CD14-positive monocyte (primary cell): Measurements from ENCODE around the gene C1orf50. TPM values are rescaled to one million over a fixed set of nuclear protein-coding genes. Genes with fewer than 3 reads are reported as not detected.
A peak's percentile ranks its signal among the peaks of the same experiment; 100 is the strongest.

Experiments used
- DNase-seq, 3 donors: peaks; one replicate each; pipeline ENCODE4 v3.0.0-alpha.2; 2011 to 2022
- H2AFZ ChIP-seq: 2 replicates; pipeline ENCODE4 v1.6.0; 2012; ENCODE audit warnings: mild to moderate bottlenecking, low read depth, low read length, inconsistent platforms; ENCODE audit not compliant: insufficient read depth, poor library complexity, severe bottlenecking
- H3K27ac ChIP-seq, 2 donors: 1 replicate in 1 of 2; 2 replicates in 1 of 2; pipeline ENCODE4 v1.5.1; 2012 to 2013; ENCODE audit warnings: low read length in 2 of 2, control low read depth in 1 of 2, inconsistent platforms in 1 of 2, low read depth in 1 of 2, mild to moderate bottlenecking in 1 of 2
- H3K27me3 ChIP-seq, 2 donors: one replicate each; pipeline versions ENCODE4 v1.6.0 to v1.6.1; 2011 to 2013; ENCODE audit warnings: low read length in 2 of 2; ENCODE audit not compliant: control insufficient read depth in 2 of 2, insufficient read depth in 2 of 2
- H3K36me3 ChIP-seq, 2 donors: replicated peaks in 1 of 2; 1 replicate in 1 of 2; 2 replicates in 1 of 2; pipeline versions ENCODE4 v1.5.1 to v1.6.1; 2012 to 2013; ENCODE audit warnings: low read length in 2 of 2, control low read depth in 1 of 2, inconsistent platforms in 1 of 2, mild to moderate bottlenecking in 1 of 2; ENCODE audit not compliant: insufficient read depth in 2 of 2, control insufficient read depth in 1 of 2
- H3K4me1 ChIP-seq, 2 donors: 1 replicate in 1 of 2; 2 replicates in 1 of 2; pipeline versions ENCODE4 v1.5.1 to v1.6.1; 2012 to 2013; ENCODE audit warnings: low read length in 2 of 2, control low read depth in 1 of 2, inconsistent platforms in 1 of 2, mild to moderate bottlenecking in 1 of 2, moderate library complexity in 1 of 2; ENCODE audit not compliant: insufficient read depth in 2 of 2, control insufficient read depth in 1 of 2
- H3K4me2 ChIP-seq: replicated peaks from 2 replicates; pipeline ENCODE3; 2012; ENCODE audit warnings: low read length, moderate library complexity, mild to moderate bottlenecking; ENCODE audit not compliant: poor library complexity, severe bottlenecking; ENCODE audit errors: extremely low read depth
- H3K4me3 ChIP-seq, 3 experiments: fragments of 200-600 bp in 1 of 3; sonication (generic) in 1 of 3; replicated peaks in 1 of 3; 1 replicate in 2 of 3; 2 replicates in 1 of 3; pipeline ENCODE4 v1.5.1; 2011 to 2013; ENCODE audit warnings: low read length in 3 of 3, mild to moderate bottlenecking in 3 of 3, control low read depth in 2 of 3, low read depth in 2 of 3, inconsistent platforms in 1 of 3, moderate library complexity in 1 of 3
- H3K79me2 ChIP-seq: 2 replicates; pipeline ENCODE4 v1.6.0; 2012; ENCODE audit warnings: mild to moderate bottlenecking, control low read depth, inconsistent platforms, low read length, moderate library complexity; ENCODE audit not compliant: insufficient read depth
- H3K9ac ChIP-seq: 2 replicates; pipeline ENCODE4 v1.6.0; 2017; ENCODE audit warnings: low read length, mild to moderate bottlenecking; ENCODE audit not compliant: insufficient read depth, poor library complexity, severe bottlenecking
- H3K9me3 ChIP-seq, 2 donors: replicated peaks in 1 of 2; 1 replicate in 1 of 2; 2 replicates in 1 of 2; pipeline versions ENCODE4 v1.5.1 to v1.6.1; 2012 to 2013; ENCODE audit warnings: low read length in 2 of 2, control low read depth in 1 of 2; ENCODE audit not compliant: control insufficient read depth in 1 of 2, insufficient read depth in 1 of 2
- H4K20me1 ChIP-seq: 2 replicates; pipeline ENCODE4 v1.6.0; 2012; ENCODE audit warnings: mild to moderate bottlenecking, low read length, control low read depth, moderate library complexity; ENCODE audit not compliant: insufficient read depth
- H3K27ac Mint-ChIP-seq, 7 donors: one replicate each; pipeline ENCODE4 v1.8.0; 2020; ENCODE audit warnings: mild to moderate bottlenecking in 7 of 7, mixed read lengths in 7 of 7, moderate library complexity in 6 of 7, inconsistent platforms in 2 of 7
- H3K27me3 Mint-ChIP-seq, 3 donors: one replicate each; pipeline ENCODE4 v1.8.0; 2021 to 2022; ENCODE audit warnings: low read depth in 3 of 3, mild to moderate bottlenecking in 3 of 3, mixed read lengths in 3 of 3, moderate library complexity in 3 of 3, inconsistent platforms in 1 of 3
- H3K36me3 Mint-ChIP-seq, 2 donors: one replicate each; pipeline ENCODE4 v1.8.0; 2020; ENCODE audit warnings: mixed read lengths in 2 of 2, inconsistent platforms in 1 of 2, mild to moderate bottlenecking in 1 of 2
- H3K4me1 Mint-ChIP-seq: one replicate; pipeline ENCODE4 v1.8.0; 2020; ENCODE audit warnings: mild to moderate bottlenecking, mixed read lengths
- H3K4me3 Mint-ChIP-seq, 2 donors: one replicate each; pipeline ENCODE4 v1.8.0; 2020; ENCODE audit warnings: mild to moderate bottlenecking in 2 of 2, mixed read lengths in 2 of 2, moderate library complexity in 1 of 2
- H3K9me3 Mint-ChIP-seq, 7 donors: one replicate each; pipeline ENCODE4 v1.8.0; 2020 to 2022; ENCODE audit warnings: mixed read lengths in 7 of 7, mild to moderate bottlenecking in 6 of 7, moderate library complexity in 6 of 7, inconsistent platforms in 2 of 7
- WGBS: methylation state at CpG from one replicate; pipeline ENCODE4 v1.1.5; 2013; ENCODE audit warnings: missing lambda C conversion rate; ENCODE audit not compliant: insufficient coverage; 5-methylcytosine and 5-hydroxymethylcytosine counted together
- intact Hi-C, 2 donors: fragments of 100-400 bp; cut with micrococcal nuclease; formaldehyde crosslinking; loops; one replicate each; pipeline versions ENCODE4 v1.15.0 to v1.15.1; 2023
- polyA plus RNA-seq, 3 donors: library from polyadenylated mRNA; depleted of rRNA in 1 of 3; unstranded in 2 of 3; stranded (reverse) in 1 of 3; fragments of 300-500 nt in 2 of 3; fragments of >200 nt in 1 of 3; fragmentation: Illumina TruSeq in 2 of 3; gene quantifications; 1 replicate in 2 of 3; 2 replicates in 1 of 3; pipeline ENCODE4 v1.2.3, GENCODE V29; 2012 to 2021
- TF ChIP-seq, protein P1 (sequence below): fragments of 200-600 bp; IDR thresholded peaks from one replicate; pipeline ENCODE4 v1.8.0; 2022; ENCODE audit warnings: antibody characterized with exemption, mild to moderate bottlenecking

C1orf50 gene
- polyA plus RNA-seq, 3 donors, result 3.7 to 9.2 (median 4.3) TPM

DNA sequence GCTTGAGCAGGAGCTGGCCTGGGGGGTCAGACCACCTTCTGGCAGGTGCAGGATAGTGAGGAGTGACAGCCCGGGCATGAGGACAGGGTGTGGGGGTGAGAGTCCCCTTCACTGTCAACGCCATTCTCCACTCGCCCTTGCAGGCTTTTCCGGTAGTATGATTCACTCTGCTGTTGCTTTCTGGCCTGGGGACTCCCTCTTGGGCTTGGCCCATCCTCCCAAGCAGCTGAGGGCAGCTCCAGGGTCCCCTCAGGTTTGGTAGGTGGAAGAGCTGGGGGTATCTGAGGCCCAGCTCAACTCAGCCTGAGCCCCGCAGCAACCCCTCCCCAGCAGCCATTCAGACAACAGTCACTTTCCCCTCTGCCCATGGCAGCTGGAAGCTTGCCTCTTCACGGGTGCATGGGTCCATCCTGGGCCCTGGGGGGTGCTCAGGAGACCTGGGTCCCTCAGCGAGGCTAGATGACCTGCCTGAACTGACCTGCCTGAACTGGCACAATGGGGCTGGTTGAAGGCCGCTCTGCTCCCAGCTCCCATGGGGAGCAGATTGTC lies 28.3 kb upstream of the C1orf50 start:
- H3K27ac Mint-ChIP-seq, result peak overlapping the region in 1 of 7 donors; percentile 13
- WGBS, result 100% methylated on average over 2 of the region's 8 CpGs

DNA sequence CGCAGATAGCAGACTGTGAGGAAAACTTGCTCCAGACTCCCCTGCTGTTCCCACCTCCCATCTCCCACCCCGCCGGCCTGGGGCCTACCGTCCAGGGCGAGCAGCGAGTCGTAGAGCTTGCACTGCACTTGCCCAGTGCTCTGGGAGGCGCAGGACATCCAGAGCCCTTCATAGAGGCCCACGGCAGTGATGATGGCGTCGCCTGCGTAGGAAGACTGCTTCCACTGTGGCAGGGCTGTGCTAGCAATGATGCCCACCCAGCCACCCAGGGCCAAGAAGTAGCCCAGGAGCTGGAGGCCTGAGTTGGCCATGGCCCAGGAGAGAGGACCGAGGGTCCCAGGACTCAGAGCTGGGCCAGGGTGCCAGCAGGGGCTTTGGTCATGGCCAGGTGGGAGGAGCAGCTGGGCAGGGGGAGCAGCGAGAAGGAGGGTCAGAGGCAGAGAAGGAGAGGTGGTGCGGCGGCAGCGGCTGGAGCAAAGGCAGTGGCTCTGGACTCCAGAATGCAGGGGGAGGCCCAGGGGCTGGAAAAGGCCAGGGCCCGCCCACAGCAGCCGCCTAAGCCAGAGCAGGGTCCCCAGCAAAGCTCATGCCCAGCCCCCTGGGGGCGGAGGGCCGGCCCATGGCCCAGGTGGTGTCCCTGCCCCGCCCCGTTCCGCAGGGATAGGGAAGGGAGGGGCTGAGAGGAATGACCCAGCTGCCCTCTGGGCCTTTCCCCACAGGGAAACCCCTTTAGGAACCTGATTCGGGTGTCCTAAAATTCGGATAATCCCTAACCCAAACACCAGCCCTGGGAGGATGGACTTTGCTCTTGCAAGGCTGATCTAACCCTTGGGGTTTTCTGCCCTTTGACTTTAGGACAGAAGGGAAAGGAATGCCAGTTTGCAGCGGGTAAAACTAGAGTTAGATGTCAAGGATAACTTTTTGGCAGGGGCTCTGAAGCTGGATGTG lies 27.0 kb upstream of the C1orf50 start, which contains the start of gene CLDN19:
Gene CLDN19 (minus strand): TSS at position 484 of the 948 bp plus-strand sequence. CDS start 173 bp downstream, at position 311.
- TF ChIP-seq, protein P1, sequence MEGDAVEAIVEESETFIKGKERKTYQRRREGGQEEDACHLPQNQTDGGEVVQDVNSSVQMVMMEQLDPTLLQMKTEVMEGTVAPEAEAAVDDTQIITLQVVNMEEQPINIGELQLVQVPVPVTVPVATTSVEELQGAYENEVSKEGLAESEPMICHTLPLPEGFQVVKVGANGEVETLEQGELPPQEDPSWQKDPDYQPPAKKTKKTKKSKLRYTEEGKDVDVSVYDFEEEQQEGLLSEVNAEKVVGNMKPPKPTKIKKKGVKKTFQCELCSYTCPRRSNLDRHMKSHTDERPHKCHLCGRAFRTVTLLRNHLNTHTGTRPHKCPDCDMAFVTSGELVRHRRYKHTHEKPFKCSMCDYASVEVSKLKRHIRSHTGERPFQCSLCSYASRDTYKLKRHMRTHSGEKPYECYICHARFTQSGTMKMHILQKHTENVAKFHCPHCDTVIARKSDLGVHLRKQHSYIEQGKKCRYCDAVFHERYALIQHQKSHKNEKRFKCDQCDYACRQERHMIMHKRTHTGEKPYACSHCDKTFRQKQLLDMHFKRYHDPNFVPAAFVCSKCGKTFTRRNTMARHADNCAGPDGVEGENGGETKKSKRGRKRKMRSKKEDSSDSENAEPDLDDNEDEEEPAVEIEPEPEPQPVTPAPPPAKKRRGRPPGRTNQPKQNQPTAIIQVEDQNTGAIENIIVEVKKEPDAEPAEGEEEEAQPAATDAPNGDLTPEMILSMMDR, result no peak
- Histone ChIP-seq H2AFZ (no peak within 1 kb of the TSS), H3K27ac (no peak within 1 kb of the TSS), H3K36me3 (no peaks in the 10 kb centered on the region), H3K9me3 (no peaks in the 10 kb centered on the region), H3K27me3 (no peaks in the 10 kb centered on the region), H3K4me2 (no peak within 1 kb of the TSS), H4K20me1 (no peaks in the 10 kb centered on the region), H3K79me2 (no peaks in the 10 kb centered on the region), H3K4me3 (no peak within 1 kb of the TSS), H3K4me1 (peaks cover 26 to 30% of the 10 kb centered on the region in 2 donors), H3K9ac (no peak within 1 kb of the TSS)
- Mint-ChIP-seq H3K36me3 (peaks cover 0 to 5% of the 10 kb centered on the region in 2 donors), H3K9me3 (peaks cover 0 to 3% (median 0%) of the 10 kb centered on the region in 7 donors), H3K27ac (peak within 1 kb of the TSS in 2 of 7 donors; percentile 74 to 76), H3K27me3 (peaks cover 0 to 7% (median 1%) of the 10 kb centered on the region in 3 donors), H3K4me3 (no peak within 1 kb of the TSS), H3K4me1 (peaks cover 26% of the 10 kb centered on the region)
- no peak for DNase-seq
- 97% methylated on average over 22 of the region's 27 CpGs for WGBS
- intact Hi-C loops, result loop anchor here in 1 of 2 donors (10.0 kb wide), 1 partner anchor 395 kb away; no protein-coding TSS in a partner anchor

More for the DNA sequence above, 28.3 kb upstream of the C1orf50 start:
- Histone ChIP-seq H3K4me2 (no peak overlapping the region), H3K27me3 (no peaks in the 10 kb centered on the region), H4K20me1 (no peaks in the 10 kb centered on the region), H3K36me3 (no peaks in the 10 kb centered on the region), H3K4me3 (no peak overlapping the region), H3K9me3 (no peaks in the 10 kb centered on the region), H2AFZ (no peak overlapping the region), H3K9ac (peak overlapping the region; percentile 24), H3K4me1 (peaks cover 26 to 30% of the 10 kb centered on the region in 2 donors), H3K79me2 (no peaks in the 10 kb centered on the region), H3K27ac (peak overlapping the region in 1 of 2 donors; percentile 69)
- TF ChIP-seq, protein P1, result no peak
- intact Hi-C loops, result no loop called here
- H3K9me3 Mint-ChIP-seq, result peaks cover 0 to 3% (median 0%) of the 10 kb centered on the region in 7 donors
- H3K4me1 Mint-ChIP-seq, result peaks cover 26% of the 10 kb centered on the region
- H3K4me3 Mint-ChIP-seq, result no peak overlapping the region
- no peak for DNase-seq
- peaks cover 0 to 8% (median 1%) of the 10 kb centered on the region in 3 donors for H3K27me3 Mint-ChIP-seq
- H3K36me3 Mint-ChIP-seq, result peaks cover 0 to 5% of the 10 kb centered on the region in 2 donors
